Mucosa of descending colon (tissue), 3 donors: ENCODE measurements around the gene DGCR6L. TPM values are rescaled to one million over a fixed set of nuclear protein-coding genes. Genes with fewer than 3 reads are reported as not detected.
"Not testable (repeated sequence)": the region's sequence is repeated elsewhere in the genome, so short reads cannot be mapped to it uniquely, and the experiment has no call there.

Experiments
- ATAC-seq: fragments of 200-7000 bp; cut with Tn5 transposase; one replicate; pipeline ENCODE4 v1.9.1; 2020; ENCODE audit warnings: mild to moderate bottlenecking, moderate library complexity
- DNase-seq, 3 donors: peaks; one replicate each; pipeline ENCODE4 v3.0.0-alpha.2; 2020
- H3K36me3 ChIP-seq: fragments of 200-600 bp; one replicate; pipeline ENCODE4 v1.8.0; 2021; ENCODE audit warnings: low read depth, mild to moderate bottlenecking
- H3K4me1 ChIP-seq: fragments of 200-600 bp; one replicate; pipeline ENCODE4 v1.8.0; 2021; ENCODE audit warnings: low read depth, mild to moderate bottlenecking
- H3K4me3 ChIP-seq: fragments of 200-600 bp; one replicate; pipeline ENCODE4 v1.8.0; 2021; ENCODE audit warnings: mild to moderate bottlenecking
- H3K9me3 ChIP-seq: fragments of 200-600 bp; one replicate; pipeline ENCODE4 v1.8.0; 2021; ENCODE audit warnings: mild to moderate bottlenecking
- intact Hi-C, 2 donors: fragments of 100-400 bp; cut with DNase I in 1 of 2; cut with micrococcal nuclease in 1 of 2; formaldehyde crosslinking; loops; one replicate each; pipeline versions ENCODE4 v1.11.0 to v1.11.1; 2022; cut with DNase I, micrococcal nuclease
- total RNA-seq, 3 donors: library from RNA; stranded (reverse); fragmentation: NEBNext Ultra II Directional in 2 of 3; extraction: Animal tissue kit (Norgen Biotek cat#: 25700) in 2 of 3; gene quantifications; one replicate each; pipeline versions ENCODE4 v1.2.1 to v1.2.4, GENCODE V29; 2021 to 2023
- TF ChIP-seq, protein P1 (sequence below): fragments of 200-600 bp; IDR thresholded peaks from one replicate; pipeline ENCODE4 v1.8.0; 2022; ENCODE audit warnings: antibody characterized with exemption, mild to moderate bottlenecking
- donor health status: DM: no; HTN: no; CAD: no; lungs with moderate emphysema.
- donor health status: DM: no; HTN: no; CAD: no.
- donor health status: DM: no; HTN: yes; CAD: no.

DGCR6L gene
- total RNA-seq, 3 donors from 2014 or later, result 24.8 to 33.9 (median 27.5) TPM

DNA sequence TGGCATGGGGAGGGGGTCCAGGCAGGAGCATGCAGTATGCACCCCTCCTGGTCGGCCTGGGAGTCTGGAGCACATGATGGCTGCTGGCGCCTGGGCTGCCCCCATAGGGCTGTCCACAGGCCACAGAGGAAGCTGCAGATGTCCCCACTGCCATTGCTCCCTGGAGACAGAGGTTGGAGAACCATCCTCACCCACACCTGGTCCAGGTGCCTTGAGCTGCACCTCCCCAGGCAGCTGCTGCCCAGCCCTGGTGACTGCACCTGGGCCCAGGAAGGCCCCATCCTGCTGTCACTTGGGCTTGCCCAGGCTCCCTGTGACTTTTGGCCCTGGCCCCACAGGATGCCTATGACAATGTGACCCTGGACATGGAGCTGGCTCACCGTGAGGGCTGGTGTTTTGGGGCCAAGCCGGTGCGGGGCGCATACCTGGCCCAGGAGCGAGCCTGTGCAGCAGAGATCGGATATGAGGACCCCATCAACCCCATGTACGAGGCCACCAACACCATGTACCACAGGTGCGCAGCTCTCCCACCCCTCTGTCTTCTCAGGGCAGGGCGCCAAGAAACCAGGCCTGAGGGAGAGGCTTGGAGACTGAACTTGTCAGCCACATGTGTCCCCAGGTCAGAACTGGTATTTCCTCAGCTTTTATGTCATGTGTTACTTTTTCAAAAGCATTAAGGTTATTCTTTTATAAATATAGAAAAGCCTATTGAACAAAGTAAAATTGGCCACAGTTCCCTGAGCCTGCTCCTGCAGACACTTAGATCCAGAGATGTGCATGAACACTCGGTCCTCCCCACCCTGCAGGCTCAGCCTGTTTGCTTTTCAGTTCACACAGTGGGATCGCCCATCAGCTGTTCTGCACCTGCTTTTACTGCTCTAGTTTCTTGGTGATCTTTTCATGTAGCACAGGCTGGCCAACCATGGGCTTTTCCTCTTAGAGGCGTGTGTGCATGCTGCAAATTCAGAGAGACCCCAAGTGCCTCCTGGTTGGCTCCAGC is 12.1 kb downstream of the DGCR6L start:
- ATAC-seq, H3K4me3 ChIP-seq, intact Hi-C loops, H3K36me3 ChIP-seq, H3K9me3 ChIP-seq, H3K4me1 ChIP-seq: not testable (repeated sequence)
- peak in 2 of 3 donors; percentile 15 to 39 for DNase-seq

DNA sequence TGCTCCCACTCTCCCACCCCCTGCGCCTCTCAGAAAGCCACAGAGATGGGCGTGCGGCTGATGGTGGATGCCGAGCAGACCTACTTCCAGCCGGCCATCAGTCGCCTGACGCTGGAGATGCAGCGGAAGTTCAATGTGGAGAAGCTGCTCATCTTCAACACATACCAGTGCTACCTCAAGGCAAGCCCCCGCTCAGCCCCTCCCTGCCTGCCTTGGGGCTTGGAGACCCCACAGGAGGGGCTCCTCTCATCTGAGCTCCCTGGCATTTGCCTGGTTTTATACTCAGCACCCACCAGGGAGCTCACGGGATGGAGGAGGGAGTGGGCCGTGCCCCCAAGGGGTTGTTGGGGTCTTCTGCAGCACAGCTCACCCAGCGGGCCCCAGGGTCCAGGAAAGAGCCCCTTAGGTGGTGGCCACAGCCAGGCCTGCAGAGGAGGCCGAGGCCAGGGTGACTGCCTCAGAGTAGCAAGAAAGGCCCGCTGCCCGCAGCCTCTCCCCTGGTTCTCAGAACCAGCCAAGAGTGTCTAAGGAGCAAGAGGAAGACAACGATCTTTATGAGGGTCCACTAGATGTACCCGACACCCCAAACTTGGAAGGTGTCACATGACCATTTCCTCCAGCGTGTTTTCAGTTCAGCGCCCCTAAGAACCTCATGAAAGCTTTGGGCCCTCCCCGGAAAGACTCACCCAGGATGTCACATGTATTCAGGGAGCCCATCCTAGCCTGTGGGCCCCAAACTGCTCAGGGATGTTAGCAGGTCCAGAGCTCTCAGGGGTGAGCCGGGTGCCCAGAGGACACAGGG is 13.0 kb downstream of the DGCR6L start:
- H3K9me3 ChIP-seq, H3K4me3 ChIP-seq, intact Hi-C loops, H3K36me3 ChIP-seq, H3K4me1 ChIP-seq, ATAC-seq: not testable (repeated sequence)
- DNase-seq, result peak in 1 of 3 donors; percentile 11

DNA sequence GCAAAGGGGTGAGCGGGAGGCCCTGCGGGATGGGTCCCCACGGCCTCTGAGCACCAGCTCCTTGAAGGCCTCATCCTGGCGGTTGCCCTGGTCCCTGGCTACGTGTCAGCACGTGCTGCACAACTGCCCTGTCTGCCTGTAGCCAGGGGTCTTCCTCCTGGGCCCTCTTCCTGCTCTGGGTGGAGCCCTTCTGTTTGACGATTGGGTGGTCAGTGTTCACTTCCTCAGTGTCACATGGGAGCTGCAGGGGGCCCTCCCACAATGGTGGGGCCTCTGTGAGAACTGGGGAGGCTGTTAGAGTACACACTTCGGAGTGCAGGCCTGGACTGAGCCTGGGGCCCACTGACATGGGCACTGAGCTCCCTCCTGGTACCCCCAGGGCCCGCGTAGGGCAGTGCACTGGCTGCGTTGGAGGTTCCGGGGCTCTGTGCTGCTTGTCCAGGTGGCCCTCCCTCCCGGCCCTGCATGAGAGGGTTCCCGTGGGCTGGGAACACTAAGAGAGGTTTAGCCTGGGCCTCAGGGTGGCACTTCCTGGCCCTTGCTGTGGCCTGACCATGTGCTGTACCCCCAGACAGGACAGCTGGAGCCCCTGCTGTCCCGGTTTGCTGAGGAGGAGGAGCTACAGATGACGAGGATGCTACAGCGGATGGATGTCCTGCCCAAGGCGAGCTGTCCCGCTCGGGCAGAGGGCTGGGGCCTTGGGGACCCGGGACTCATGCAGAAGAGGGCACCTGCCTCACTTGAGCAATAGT is 13.8 kb downstream of the DGCR6L start:
- intact Hi-C loops, result no loop called here
- DNase-seq, result peak in 2 of 3 donors; percentile 12 to 40
- no peaks in the 10 kb centered on the region for H3K36me3 ChIP-seq
- no peaks in the 10 kb centered on the region for H3K9me3 ChIP-seq
- TF ChIP-seq, protein P1, sequence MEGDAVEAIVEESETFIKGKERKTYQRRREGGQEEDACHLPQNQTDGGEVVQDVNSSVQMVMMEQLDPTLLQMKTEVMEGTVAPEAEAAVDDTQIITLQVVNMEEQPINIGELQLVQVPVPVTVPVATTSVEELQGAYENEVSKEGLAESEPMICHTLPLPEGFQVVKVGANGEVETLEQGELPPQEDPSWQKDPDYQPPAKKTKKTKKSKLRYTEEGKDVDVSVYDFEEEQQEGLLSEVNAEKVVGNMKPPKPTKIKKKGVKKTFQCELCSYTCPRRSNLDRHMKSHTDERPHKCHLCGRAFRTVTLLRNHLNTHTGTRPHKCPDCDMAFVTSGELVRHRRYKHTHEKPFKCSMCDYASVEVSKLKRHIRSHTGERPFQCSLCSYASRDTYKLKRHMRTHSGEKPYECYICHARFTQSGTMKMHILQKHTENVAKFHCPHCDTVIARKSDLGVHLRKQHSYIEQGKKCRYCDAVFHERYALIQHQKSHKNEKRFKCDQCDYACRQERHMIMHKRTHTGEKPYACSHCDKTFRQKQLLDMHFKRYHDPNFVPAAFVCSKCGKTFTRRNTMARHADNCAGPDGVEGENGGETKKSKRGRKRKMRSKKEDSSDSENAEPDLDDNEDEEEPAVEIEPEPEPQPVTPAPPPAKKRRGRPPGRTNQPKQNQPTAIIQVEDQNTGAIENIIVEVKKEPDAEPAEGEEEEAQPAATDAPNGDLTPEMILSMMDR, result no peak
- H3K4me1 ChIP-seq, result no peaks in the 10 kb centered on the region
- H3K4me3 ChIP-seq, result no peak overlapping the region
- ATAC-seq, result no peak

DNA sequence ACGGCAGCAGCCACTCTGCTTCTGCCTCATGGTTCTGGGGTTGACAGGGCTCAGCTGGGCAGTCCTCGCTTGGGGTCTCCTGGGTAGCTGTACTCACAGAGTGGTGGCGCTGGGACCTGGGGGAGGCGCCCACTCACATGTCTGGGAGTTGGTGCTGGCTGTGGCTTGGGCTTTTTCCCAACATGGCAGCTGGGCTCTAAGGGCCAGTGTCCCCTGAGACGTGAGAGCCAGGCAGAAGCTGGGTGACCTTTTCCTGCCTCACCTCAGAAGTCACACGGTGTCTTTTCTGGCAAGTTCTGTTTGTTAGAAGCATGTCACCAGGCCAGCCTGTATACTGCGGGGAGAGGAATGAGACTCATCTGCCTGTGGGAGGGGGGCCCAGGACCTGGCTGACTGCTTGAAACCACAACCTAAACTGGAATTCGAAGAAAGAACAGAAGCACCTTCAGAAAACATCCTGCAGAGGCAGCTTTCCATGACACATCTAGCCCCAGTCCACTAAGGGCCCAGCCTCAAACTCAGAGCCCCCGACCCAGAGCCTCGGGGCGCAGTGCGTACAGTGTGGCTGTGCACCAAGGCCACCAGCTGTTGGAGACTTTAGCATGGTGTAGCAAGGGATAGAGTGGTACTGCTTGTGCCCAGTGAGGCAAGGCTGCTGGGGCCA is 14.5 kb downstream of the DGCR6L start:
- intact Hi-C loops, H3K4me3 ChIP-seq, ATAC-seq, H3K9me3 ChIP-seq, H3K4me1 ChIP-seq, H3K36me3 ChIP-seq: not testable (repeated sequence)
- peak in 1 of 3 donors; percentile 17 for DNase-seq

DNA sequence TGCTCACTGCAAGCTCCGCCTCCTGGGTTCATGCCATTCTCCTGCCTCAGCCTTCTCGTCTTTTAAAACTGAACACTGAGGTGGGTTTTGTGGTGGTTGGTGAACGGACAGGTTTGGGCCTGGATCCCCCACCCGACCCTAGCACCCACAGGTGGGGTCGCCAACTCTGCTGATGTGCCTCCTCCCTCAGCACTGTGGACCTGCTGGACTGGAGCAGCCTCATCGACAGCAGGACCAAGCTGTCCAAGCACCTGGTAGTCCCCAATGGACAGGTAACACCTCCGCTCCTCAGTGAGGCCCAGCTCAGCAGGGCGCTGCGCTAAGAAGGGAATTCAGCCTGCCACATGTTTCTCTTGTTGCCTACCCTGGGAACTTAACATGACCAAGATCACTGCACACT is 15.2 kb downstream of the DGCR6L start:
- no peaks in the 10 kb centered on the region for H3K36me3 ChIP-seq
- TF ChIP-seq, protein P1, result no peak
- no peak for ATAC-seq
- H3K4me3 ChIP-seq, result no peak overlapping the region
- no peaks in the 10 kb centered on the region for H3K9me3 ChIP-seq
- intact Hi-C loops, result no loop called here
- peaks cover 6% of the 10 kb centered on the region for H3K4me1 ChIP-seq
- peak in 1 of 3 donors; percentile 46 for DNase-seq

DNA sequence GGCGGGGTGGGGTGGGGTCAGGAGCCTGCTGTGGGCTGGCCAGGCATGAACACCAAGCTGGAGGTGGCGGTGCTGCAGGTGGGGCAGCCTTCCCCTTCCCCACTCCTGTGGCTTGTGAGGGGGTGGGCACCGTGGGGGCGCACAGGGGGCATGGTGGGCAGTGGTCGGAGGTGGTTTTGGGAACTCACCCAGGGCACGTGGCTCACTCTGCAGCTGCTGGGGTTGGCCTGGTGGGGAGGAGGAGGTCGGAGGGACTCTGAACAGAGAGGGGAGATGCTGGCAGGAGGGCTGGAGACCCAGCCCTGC is 16.7 kb downstream of the DGCR6L start:
- H3K4me1 ChIP-seq, result peaks cover 10% of the 10 kb centered on the region
- intact Hi-C loops, ATAC-seq, H3K36me3 ChIP-seq, H3K4me3 ChIP-seq, H3K9me3 ChIP-seq: not testable (repeated sequence)
- DNase-seq, result peak in 1 of 3 donors; percentile 28
